GM12891 (cell line): ENCODE data around the gene RAB3B.
"Not testable (repeated sequence)": the region's sequence is repeated elsewhere in the genome, so short reads cannot be mapped to it uniquely, and the experiment has no call there.

Experiments used
- DNase-seq: peaks from one replicate; pipeline ENCODE4 v3.0.0; 2011; ENCODE audit warnings: low spot score; ENCODE audit not compliant: insufficient read length
- FAIRE-seq: peaks from 2 replicates; lab custom pipeline; 2011; peaks lifted over from hg19 to GRCh38; lab: Jason Lieb, UNC
- PAX5 ChIP-seq: IDR thresholded peaks from 2 replicates; pipeline ENCODE4 v1.6.1; 2011; ENCODE audit warnings: low read length, moderate library complexity, mild to moderate bottlenecking; ENCODE audit not compliant: insufficient read depth, severe bottlenecking
- POLR2A ChIP-seq: IDR thresholded peaks from 2 replicates; pipeline ENCODE4 v1.6.1; 2011; ENCODE audit warnings: low read depth, low read length, control low read depth
- POLR2AphosphoS5 ChIP-seq: IDR thresholded peaks from 2 replicates; pipeline ENCODE4 v1.6.1; 2011; ENCODE audit warnings: low read depth, low read length, control low read depth
- POU2F2 ChIP-seq: IDR thresholded peaks from 2 replicates; pipeline ENCODE4 v1.6.1; 2011; ENCODE audit warnings: low read depth, mild to moderate bottlenecking, control low read depth, low read length, moderate library complexity
- SPI1 ChIP-seq: IDR thresholded peaks from 2 replicates; pipeline ENCODE4 v1.6.1; 2011; ENCODE audit warnings: low read depth, low read length, control low read depth
- TAF1 ChIP-seq: IDR thresholded peaks from 2 replicates; pipeline ENCODE4 v1.6.1; 2011; ENCODE audit warnings: low read depth, low read length, control low read depth

RAB3B gene

GRCh38 chr1:51878616-51879336 lies 111.7 kb downstream of the RAB3B start, which contains the start of gene NRDC:
Gene NRDC, minus strand, starts transcription at chr1:51878727. Its CDS starts 112 bp downstream, at chr1:51878615.
- TF ChIP-seq TAF1 = peak; percentile 100
- peak; percentile 90 for TF ChIP-seq POLR2AphosphoS5
- TF ChIP-seq PAX5 = no peak
- TF ChIP-seq POLR2A = peak; percentile 88
- peak; percentile 22; the same call in 1 of the 2 replicates for TF ChIP-seq SPI1
- TF ChIP-seq POU2F2 = no peak; the same call in 1 of the 2 replicates
- DNase-seq (peak; percentile 75), FAIRE-seq (peak; percentile 100)

GRCh38 chr1:51878308-51878615 lies 112.2 kb downstream of the RAB3B start:
- FAIRE-seq (no peak), DNase-seq (no peak)
- TF ChIP-seq PAX5 (no peak), POLR2AphosphoS5 (no peak), POLR2A (no peak), SPI1 (no peak), POU2F2 (no peak), TAF1 (no peak)

GRCh38 chr1:51877434-51878307 lies 112.8 kb downstream of the RAB3B start:
- no peak for DNase-seq
- no peak for FAIRE-seq
- TF ChIP-seq TAF1 (no peak), POLR2AphosphoS5 (no peak), POLR2A (no peak; the same call in 1 of the 2 replicates), POU2F2 (no peak), PAX5 (no peak), SPI1 (no peak)

- TF ChIP-seq TAF1 = no peak
- DNase-seq (no peak), FAIRE-seq (no peak)
Measured at GRCh38 chr1:51875836-51876235, 114.7 kb downstream of the RAB3B start.

- FAIRE-seq (no peak), DNase-seq (no peak)
- no peak for TF ChIP-seq SPI1
- no peak for TF ChIP-seq POLR2A
- TF ChIP-seq TAF1 = no peak
- no peak for TF ChIP-seq POU2F2
- TF ChIP-seq PAX5 = no peak
Measured at GRCh38 chr1:51875291-51875772, 115.2 kb downstream of the RAB3B start.

- DNase-seq, FAIRE-seq: not testable (repeated sequence)
Measured at GRCh38 chr1:51873270-51873669, 117.2 kb downstream of the RAB3B start.

- TF ChIP-seq TAF1 = no peak
- no peak for TF ChIP-seq SPI1
- no peak for TF ChIP-seq POLR2A
- no peak for TF ChIP-seq POLR2AphosphoS5
- TF ChIP-seq POU2F2 = no peak
- TF ChIP-seq PAX5 = no peak
- DNase-seq (no peak), FAIRE-seq (no peak)
Measured at GRCh38 chr1:51871351-51871975, 119.0 kb downstream of the RAB3B start.

GRCh38 chr1:51870603-51871350 lies 119.7 kb downstream of the RAB3B start:
- FAIRE-seq (no peak), DNase-seq (no peak)
- no peak for TF ChIP-seq POLR2A
- TF ChIP-seq POLR2AphosphoS5 = no peak
- TF ChIP-seq TAF1 = no peak
- no peak for TF ChIP-seq POU2F2
- TF ChIP-seq PAX5 = no peak
- no peak for TF ChIP-seq SPI1

GRCh38 chr1:51867479-51868232 lies 122.8 kb downstream of the RAB3B start:
- TF ChIP-seq POU2F2 (no peak), PAX5 (no peak), TAF1 (no peak), POLR2A (no peak), POLR2AphosphoS5 (no peak), SPI1 (no peak)
- peak; percentile 56 for FAIRE-seq
- no peak for DNase-seq
